Inferior parietal cortex (tissue), 1 donor: ENCODE results near the gene SREBF2.

Experiments
- DNase-seq: peaks from one replicate; pipeline ENCODE4 v3.0.0-alpha.2; 2016; ENCODE audit errors: extremely low spot score

SREBF2 gene

GRCh38 chr22:41832553-41833368, at the start of gene SREBF2:
SREBF2 (plus strand) TSS chr22:41833105; CDS start chr22:41833271, 166 bp downstream.
- peak; percentile 98 for DNase-seq

- DNase-seq, result no peak
Measured at GRCh38 chr22:41787331-41787730, 45.6 kb upstream of the SREBF2 start.

GRCh38 chr22:41793871-41794270, 39.0 kb upstream of the SREBF2 start:
- no peak for DNase-seq

GRCh38 chr22:41798736-41799135, 34.2 kb upstream of the SREBF2 start:
- no peak for DNase-seq

- peak; percentile 27 for DNase-seq
Measured at GRCh38 chr22:41799486-41800347, 33.2 kb upstream of the SREBF2 start.

- DNase-seq, result peak; percentile 87
Measured at GRCh38 chr22:41800348-41801146, 32.4 kb upstream of the SREBF2 start, which contains the start of gene CCDC134. CCDC134 (plus strand) TSS chr22:41800679; CDS start chr22:41808891, 8,212 bp downstream.

GRCh38 chr22:41801147-41801819, 31.6 kb upstream of the SREBF2 start:
- DNase-seq, result no peak

- no peak for DNase-seq
Measured at GRCh38 chr22:41801886-41802285, 31.0 kb upstream of the SREBF2 start.

GRCh38 chr22:41805639-41806038, 27.3 kb upstream of the SREBF2 start:
- no peak for DNase-seq

GRCh38 chr22:41808400-41808799, 24.5 kb upstream of the SREBF2 start:
- no peak for DNase-seq

- no peak for DNase-seq
Measured at GRCh38 chr22:41810022-41810421, 22.9 kb upstream of the SREBF2 start.

GRCh38 chr22:41812805-41813545, 19.9 kb upstream of the SREBF2 start:
- DNase-seq, result no peak

GRCh38 chr22:41813726-41814410, 19.0 kb upstream of the SREBF2 start:
- DNase-seq, result no peak

- DNase-seq, result no peak
Measured at GRCh38 chr22:41815716-41816115, 17.2 kb upstream of the SREBF2 start.

GRCh38 chr22:41816241-41816640, 16.7 kb upstream of the SREBF2 start:
- DNase-seq, result no peak

GRCh38 chr22:41816871-41817270, 16.0 kb upstream of the SREBF2 start:
- no peak for DNase-seq

GRCh38 chr22:41818011-41818410, 14.9 kb upstream of the SREBF2 start:
- DNase-seq, result no peak

- no peak for DNase-seq
Measured at GRCh38 chr22:41818596-41818995, 14.3 kb upstream of the SREBF2 start.

- DNase-seq, result no peak
Measured at GRCh38 chr22:41819257-41819656, 13.6 kb upstream of the SREBF2 start.

- DNase-seq, result no peak
Measured at GRCh38 chr22:41820447-41820846, 12.5 kb upstream of the SREBF2 start.
